DMS114 treated with DMSO at 0.1 percent for 48 hours (cell line): ENCODE data around the gene SOX5.
"Not testable (repeated sequence)": the region's sequence is repeated elsewhere in the genome, so short reads cannot be mapped to it uniquely, and the experiment has no call there.

Experiments
- DNase-seq: peaks from one replicate; lab custom pipeline; 2025; ENCODE audit not compliant: unreplicated experiment; lab: John Stamatoyannopoulos, UW

Gene SOX5

DNA sequence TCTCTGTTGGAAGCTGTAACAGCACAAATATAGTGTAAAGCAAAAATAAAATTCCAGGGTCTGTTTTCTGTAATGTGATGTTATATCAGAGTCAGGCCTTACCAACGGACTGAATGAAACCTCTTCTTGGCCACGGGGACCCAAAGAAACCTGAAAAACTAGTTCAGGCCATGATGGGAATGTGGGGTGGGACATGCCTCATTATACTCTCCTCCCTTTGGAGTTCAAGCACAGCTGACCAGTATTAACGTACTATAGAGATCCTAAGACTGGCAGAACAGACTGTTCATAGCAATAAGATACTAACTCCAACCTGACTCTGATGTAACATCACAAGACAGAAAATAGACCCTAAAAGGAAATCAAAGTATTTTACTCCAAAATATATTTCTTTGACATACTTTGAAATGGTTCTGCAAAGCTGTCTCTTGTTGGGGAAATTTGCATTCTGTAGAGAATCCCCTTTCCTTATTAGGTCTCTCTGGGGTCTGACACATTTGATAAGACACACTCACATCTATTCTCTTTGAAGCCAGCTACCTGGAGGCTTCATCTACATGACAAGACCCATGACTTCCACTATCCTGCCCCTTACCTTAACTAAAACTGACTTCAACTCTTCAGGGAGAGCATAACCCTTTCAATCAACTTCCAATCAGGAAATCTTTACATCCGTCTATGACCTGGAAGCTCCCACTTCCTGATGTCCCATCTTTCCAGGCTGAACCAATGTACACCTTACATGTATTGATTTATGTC is 444.6 kb downstream of the SOX5 start:
- no peak for DNase-seq

DNA sequence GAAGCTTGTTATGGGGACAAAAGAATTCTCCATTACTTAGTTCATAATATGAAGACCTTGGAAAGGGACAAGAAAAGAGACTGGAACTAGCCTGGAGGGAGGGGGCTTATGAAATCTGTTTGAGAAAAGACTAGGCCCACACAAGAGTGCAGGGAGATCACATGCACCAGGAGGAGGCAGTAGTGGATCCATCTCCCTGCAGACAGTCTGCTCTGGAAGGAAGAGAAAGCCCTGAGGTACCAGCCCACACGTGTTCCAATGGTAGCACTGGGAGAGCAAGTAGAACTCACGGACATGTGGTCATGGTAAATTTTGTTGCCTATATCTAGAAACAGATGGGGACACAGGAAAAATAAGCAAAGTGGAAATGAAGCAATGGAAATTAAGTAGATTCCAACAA is 445.4 kb downstream of the SOX5 start:
- DNase-seq: no peak

DNA sequence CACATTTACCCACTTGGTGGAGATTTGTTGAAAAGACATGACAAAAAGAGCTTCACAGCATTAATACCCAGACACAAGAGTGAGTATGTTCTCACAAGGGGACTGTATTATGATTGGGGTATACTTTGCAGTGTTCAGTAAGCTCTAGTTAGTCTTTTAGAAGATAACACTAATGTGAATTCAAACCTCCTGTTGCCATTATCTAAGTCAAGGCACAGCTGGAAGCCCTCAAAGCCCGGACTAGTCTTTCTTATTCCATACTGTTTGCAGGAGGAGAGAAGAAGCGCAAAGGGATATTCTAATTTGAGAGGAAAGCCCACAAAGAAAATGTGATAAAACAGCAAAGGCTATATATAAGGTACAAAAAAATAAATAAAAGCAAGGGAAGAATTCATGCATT is 445.9 kb downstream of the SOX5 start:
- no peak for DNase-seq

DNA sequence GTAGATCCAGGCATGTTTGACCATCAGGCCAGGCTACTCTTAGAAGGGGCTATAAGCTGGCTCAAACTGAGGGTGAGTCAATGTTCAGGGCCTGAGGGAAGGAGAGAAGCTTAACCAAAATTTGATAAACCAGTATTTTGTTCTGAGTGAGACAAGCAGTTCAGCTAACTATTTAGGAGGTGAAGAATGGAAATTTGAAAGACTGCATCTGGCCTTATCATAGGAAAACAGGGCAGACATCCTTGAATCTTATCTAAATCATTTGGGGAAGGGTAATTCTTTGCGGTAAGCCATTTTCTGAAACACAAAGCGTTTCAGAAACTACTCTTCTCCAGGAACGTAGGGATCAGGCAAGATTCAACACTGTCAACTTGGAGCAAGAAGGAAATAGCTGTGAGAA is 447.2 kb downstream of the SOX5 start:
- DNase-seq: no peak

DNA sequence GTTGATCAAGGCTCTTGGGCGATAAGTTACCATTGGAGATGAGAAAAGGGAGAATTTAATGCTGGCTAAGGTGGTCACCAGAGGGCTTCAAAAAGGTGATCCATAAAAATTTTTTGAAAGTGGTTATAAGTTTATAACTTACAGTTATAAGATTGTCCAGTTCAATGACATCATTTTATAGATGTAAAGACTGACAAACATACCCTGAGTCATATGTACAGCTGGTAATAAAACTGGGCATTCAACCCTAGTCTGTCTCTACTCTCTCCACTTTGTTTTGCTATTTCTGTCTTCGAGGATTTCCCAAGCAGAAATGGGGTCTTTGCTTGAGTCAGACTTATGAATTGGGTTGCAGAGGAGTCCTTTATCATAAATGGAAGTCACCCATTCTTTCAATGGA is 454.0 kb downstream of the SOX5 start:
- DNase-seq: no peak

DNA sequence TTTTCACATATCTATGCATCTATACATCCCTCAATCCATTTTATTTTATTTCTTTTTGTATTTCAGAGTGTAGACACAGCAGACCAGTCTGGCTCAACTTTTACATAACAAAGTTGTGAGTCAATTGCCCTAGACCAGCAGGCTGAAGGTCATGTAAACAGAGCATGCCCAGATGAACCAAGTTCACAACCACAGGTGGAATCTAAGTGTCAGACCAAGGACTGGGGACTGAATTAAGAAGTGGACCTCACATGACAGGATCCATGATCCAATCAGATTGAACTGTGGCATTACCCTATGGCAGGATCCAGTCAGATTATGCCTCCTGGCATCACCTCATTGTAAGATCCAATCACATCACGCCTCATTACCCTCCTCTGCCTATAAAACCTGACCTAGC is 455.8 kb downstream of the SOX5 start:
- DNase-seq: no peak

DNA sequence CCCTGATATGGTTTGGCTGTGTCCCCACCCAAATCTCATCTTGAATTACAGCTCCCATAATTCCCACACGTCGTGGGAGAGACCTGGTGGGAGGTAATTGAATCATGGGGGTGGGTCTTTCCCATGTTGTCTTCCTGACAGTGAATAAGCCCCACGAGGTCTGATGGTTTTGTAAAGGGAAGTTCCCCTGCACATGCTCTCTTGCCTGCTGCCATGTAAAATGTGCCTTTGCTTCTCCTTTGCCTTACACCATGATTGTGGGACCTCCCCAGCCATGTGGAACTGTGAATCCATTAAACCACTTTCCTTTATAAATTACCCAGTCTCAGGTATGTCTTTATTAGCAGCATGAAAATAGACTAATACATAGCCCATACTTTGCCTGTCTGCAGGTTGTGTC is 458.4 kb downstream of the SOX5 start:
- DNase-seq: not testable (repeated sequence)

DNA sequence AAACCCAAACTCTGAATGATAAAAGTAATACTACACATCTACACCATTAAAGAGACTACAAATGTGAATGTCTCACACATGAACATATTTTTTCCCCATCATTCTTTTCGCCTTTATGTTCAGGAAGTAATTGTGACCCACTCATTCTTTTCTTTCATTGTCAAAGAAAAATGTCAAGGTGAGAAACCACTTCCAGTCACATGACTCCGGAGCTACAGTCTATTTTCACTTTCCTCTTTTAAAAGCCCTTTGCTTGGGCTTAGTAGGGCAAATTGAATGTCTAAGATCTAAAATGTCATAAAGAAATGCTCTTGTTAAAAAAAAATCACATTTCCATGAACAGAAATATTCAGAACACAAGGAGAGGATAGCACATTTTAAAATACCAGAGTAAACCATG is 461.3 kb downstream of the SOX5 start:
- DNase-seq: no peak

DNA sequence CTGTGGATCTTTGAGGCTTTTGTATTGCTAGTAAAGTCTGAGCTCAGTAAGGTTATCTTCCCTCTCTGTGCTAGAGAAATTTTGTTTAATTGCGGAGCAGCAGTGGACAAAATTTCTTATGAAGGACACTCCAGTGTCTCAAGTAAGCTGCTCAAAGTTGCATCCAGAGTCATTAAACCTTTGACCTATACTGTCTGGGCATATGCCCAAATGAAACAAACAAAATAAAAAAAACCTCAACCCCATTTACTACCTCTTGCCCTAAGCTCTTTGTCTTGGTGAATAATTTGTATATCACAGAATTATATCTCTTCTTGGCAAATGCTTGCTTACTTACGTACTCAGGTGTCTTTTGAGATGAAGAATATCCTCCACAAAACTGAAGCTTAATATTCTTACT is 465.2 kb downstream of the SOX5 start:
- DNase-seq: no peak

DNA sequence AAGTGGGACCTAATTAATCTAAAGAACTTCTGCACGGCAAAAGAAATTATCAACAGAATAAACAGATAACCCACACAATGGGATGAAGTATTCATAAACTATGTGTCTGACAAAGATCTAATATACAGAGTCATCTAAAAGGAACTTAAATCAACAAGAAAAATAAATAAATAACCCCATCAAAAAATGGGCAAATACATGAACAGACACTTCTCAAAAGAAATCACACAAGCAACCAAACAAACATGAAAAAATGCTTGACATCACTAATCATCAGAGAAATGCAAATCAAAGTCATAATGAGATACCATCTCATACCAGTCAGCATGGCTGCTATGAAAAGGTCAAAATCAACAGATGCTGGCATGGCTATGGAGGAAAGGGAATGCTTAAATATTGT is 466.9 kb downstream of the SOX5 start:
- DNase-seq: no peak
